Esophagus squamous epithelium (tissue), 4 donors: Measurements from ENCODE around the gene WHAMM.

Experiments
- POLR2A ChIP-seq, 4 donors: fragments of 450-650 bp; IDR thresholded peaks; one replicate each; pipeline ENCODE4 v1.6.1; 2017; ENCODE audit warnings: antibody characterized with exemption in 4 of 4, mild to moderate bottlenecking in 4 of 4, moderate library complexity in 3 of 4
- TF ChIP-seq, protein P1 (sequence below), 6 experiments: fragments of 450-650 bp in 4 of 6; fragments of 200-600 bp in 2 of 6; sonication (generic) in 2 of 6; IDR thresholded peaks; one replicate each; pipeline ENCODE4 v1.5.1; 2016 to 2019; ENCODE audit warnings: antibody characterized with exemption in 6 of 6, mild to moderate bottlenecking in 4 of 6, moderate library complexity in 4 of 6

DNA sequence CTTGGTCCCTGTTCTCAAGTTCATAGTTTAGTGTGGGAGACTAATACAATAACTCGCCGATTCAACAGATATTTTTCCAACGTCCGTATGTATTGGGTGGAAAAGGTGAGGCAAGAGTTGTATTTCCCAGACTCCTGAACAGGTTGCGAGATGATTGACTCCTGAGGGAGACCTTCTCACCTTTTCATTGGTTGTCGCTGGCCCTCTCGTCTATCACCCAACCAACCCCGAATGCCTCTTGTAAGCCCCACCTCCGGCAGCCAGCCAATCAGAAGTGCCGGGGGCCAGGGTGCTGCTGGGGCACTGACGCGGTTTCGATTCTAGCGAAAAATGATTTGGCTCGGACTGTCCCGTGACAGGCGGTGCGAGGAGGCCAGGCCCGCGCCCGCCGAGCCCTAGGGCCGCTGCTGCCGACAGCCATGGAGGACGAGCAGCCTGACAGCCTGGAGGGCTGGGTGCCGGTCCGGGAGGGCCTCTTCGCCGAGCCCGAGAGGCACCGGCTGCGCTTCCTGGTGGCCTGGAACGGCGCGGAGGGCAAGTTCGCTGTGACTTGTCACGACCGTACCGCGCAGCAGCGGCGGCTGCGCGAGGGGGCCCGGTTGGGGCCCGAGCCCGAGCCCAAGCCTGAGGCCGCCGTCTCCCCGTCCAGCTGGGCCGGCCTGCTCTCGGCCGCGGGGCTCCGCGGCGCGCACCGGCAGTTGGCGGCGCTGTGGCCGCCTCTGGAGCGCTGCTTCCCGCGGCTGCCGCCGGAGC is at the start of gene WHAMM:
- TF ChIP-seq POLR2A (IDR thresholded peaks at IDR 0.05), result peak in 3 of 4 donors; percentile 93 to 98 (median 95)
- TF ChIP-seq, protein P1, sequence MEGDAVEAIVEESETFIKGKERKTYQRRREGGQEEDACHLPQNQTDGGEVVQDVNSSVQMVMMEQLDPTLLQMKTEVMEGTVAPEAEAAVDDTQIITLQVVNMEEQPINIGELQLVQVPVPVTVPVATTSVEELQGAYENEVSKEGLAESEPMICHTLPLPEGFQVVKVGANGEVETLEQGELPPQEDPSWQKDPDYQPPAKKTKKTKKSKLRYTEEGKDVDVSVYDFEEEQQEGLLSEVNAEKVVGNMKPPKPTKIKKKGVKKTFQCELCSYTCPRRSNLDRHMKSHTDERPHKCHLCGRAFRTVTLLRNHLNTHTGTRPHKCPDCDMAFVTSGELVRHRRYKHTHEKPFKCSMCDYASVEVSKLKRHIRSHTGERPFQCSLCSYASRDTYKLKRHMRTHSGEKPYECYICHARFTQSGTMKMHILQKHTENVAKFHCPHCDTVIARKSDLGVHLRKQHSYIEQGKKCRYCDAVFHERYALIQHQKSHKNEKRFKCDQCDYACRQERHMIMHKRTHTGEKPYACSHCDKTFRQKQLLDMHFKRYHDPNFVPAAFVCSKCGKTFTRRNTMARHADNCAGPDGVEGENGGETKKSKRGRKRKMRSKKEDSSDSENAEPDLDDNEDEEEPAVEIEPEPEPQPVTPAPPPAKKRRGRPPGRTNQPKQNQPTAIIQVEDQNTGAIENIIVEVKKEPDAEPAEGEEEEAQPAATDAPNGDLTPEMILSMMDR (IDR thresholded peaks at IDR 0.05), result no peak
